K562 (cell line): ENCODE data around the gene PTK6. TPM values are rescaled to one million over a fixed set of nuclear protein-coding genes. Genes with fewer than 3 reads are reported as not detected.

Experiments used
- ATAC-seq: fragments of 200-7000 bp; cut with Tn5 transposase; 3 replicates; pipeline ENCODE4 v1.9.1; 2020; ENCODE audit warnings: moderate library complexity
- BruUV-seq: library from RNA; stranded (reverse); fragments of 400-500 nt; replicated peaks from 2 replicates; lab custom pipeline; 2021; lab: Mats Ljungman, UMichigan
- CTCF ChIA-PET: fragments of 300-600 bp; formaldehyde crosslinking; extraction: SDS; loops from one replicate; lab custom pipeline; 2021; ENCODE audit warnings: low intra/inter-chr PET ratio; lab: Yijun Ruan, JAX
- POLR2A ChIA-PET: fragments of 300-600, 350-650 bp; sonication (Branson Sonifier 250); formaldehyde crosslinking; extraction: SDS; loops from one replicate; lab custom pipeline; 2021; ENCODE audit warnings: antibody characterized with exemption, inconsistent platforms; lab: Yijun Ruan, JAX
- DNase-seq, 4 experiments: peaks; one replicate each; pipeline versions ENCODE4 v3.0.0 to v3.0.0-alpha.2; 2011 to 2018; ENCODE audit warnings: low spot score in 3 of 4, mixed read lengths in 3 of 4; ENCODE audit errors: extremely low read depth in 1 of 4
- FAIRE-seq: peaks from 2 replicates; lab custom pipeline; 2011; peaks lifted over from hg19 to GRCh38; lab: Jason Lieb, UNC
- H2AFZ ChIP-seq: 2 replicates; pipeline ENCODE4 v1.6.0; 2011; ENCODE audit warnings: low read depth, low read length, control low read depth, inconsistent platforms
- H3K27ac ChIP-seq: fragments of 200-600 bp; 3 replicates; pipeline ENCODE4 v1.8.0; 2011; ENCODE audit warnings: low read depth, mild to moderate bottlenecking, control low read depth, inconsistent platforms, low read length, moderate library complexity, mixed read lengths; ENCODE audit errors: extremely low read depth
- H3K27me3 ChIP-seq, 2 experiments: fragments of 300-600 bp in 1 of 2; 2 replicates in 1 of 2; 3 replicates in 1 of 2; pipeline versions ENCODE4 v1.6.0 to v1.8.0; 2011; ENCODE audit warnings: inconsistent platforms in 2 of 2, low read length in 2 of 2, mild to moderate bottlenecking in 1 of 2, mixed read lengths in 1 of 2, moderate library complexity in 1 of 2; ENCODE audit not compliant: control insufficient read depth in 2 of 2, insufficient read depth in 2 of 2
- H3K36me3 ChIP-seq: fragments of 300-600 bp; 3 replicates; pipeline ENCODE4 v1.8.0; 2011; ENCODE audit warnings: mild to moderate bottlenecking, low read length, inconsistent platforms; ENCODE audit not compliant: control insufficient read depth, insufficient read depth
- H3K4me1 ChIP-seq, 2 experiments: fragments of 200-600 bp in 1 of 2; replicated peaks in 1 of 2; 2 replicates in 1 of 2; 3 replicates in 1 of 2; pipeline versions ENCODE4 v1.5.1 to v1.8.0; 2011; ENCODE audit warnings: inconsistent platforms in 2 of 2, low read length in 2 of 2, mild to moderate bottlenecking in 1 of 2, mixed read lengths in 1 of 2, moderate library complexity in 1 of 2; ENCODE audit not compliant: control insufficient read depth in 2 of 2, insufficient read depth in 2 of 2
- H3K4me2 ChIP-seq: 2 replicates; pipeline ENCODE4 v1.6.1; 2011; ENCODE audit warnings: low read length, control low read depth, inconsistent platforms, mixed read lengths; ENCODE audit not compliant: insufficient read depth
- H3K4me3 ChIP-seq: fragments of 200-600 bp; sonication (generic), shearing (Covaris generic); 2 replicates; pipeline ENCODE4 v1.5.1; 2016; ENCODE audit warnings: control low read depth, inconsistent platforms
- H3K79me2 ChIP-seq: fragments of 200-600 bp; 3 replicates; pipeline ENCODE4 v1.8.0; 2011; ENCODE audit warnings: low read length, inconsistent platforms; ENCODE audit not compliant: control insufficient read depth, insufficient read depth
- H3K9ac ChIP-seq, 2 experiments: 2 replicates each; pipeline versions ENCODE4 v1.6.0 to v1.6.1; 2011; ENCODE audit warnings: low read depth in 2 of 2, low read length in 2 of 2, control low read depth in 1 of 2, inconsistent platforms in 1 of 2, mild to moderate bottlenecking in 1 of 2, mixed read lengths in 1 of 2; ENCODE audit not compliant: insufficient read depth in 1 of 2
- H3K9me1 ChIP-seq: one replicate; pipeline ENCODE4 v1.6.0; 2011; ENCODE audit warnings: inconsistent platforms, mild to moderate bottlenecking, low read length, moderate library complexity; ENCODE audit not compliant: control insufficient read depth, insufficient read depth
- H3K9me3 ChIP-seq: replicated peaks from 2 replicates; pipeline ENCODE4 v1.5.1; 2011; ENCODE audit warnings: low read depth, low read length, inconsistent platforms; ENCODE audit not compliant: control insufficient read depth, insufficient read depth
- H4K20me1 ChIP-seq: replicated peaks from 2 replicates; pipeline ENCODE4 v1.6.1; 2011; ENCODE audit warnings: low read length, inconsistent platforms, mixed read lengths; ENCODE audit not compliant: control insufficient read depth, insufficient read depth
- BCOR ChIP-seq: fragments of 450-650 bp; IDR thresholded peaks from 2 replicates; pipeline ENCODE4 v1.6.1; 2016
- CBX1 ChIP-seq: sonication (generic); IDR thresholded peaks from 2 replicates; pipeline ENCODE4 v1.6.1; 2016; ENCODE audit warnings: antibody characterized with exemption, low read depth, mild to moderate bottlenecking
- DACH1 ChIP-seq: fragments of 450-650 bp; IDR thresholded peaks from 2 replicates; pipeline ENCODE4 v1.6.1; 2018; ENCODE audit not compliant: partially characterized antibody
- EHMT2 ChIP-seq: fragments of 450-650 bp; IDR thresholded peaks from 2 replicates; pipeline ENCODE4 v1.6.1; 2018; ENCODE audit warnings: antibody characterized with exemption
- FOXJ3 ChIP-seq: sonication (generic); formaldehyde crosslinking; IDR thresholded peaks from 2 replicates; pipeline ENCODE4 v1.4.0; 2020; ENCODE audit warnings: mild to moderate bottlenecking, missing genetic modification reagents
- HNRNPUL1 ChIP-seq: fragments of 200-400 bp; formaldehyde crosslinking; IDR thresholded peaks from 2 replicates; pipeline ENCODE4 v1.6.1; 2017; ENCODE audit warnings: low read length
- NFRKB ChIP-seq: fragments of 450-650 bp; IDR thresholded peaks from 2 replicates; pipeline ENCODE4 v1.6.1; 2016; ENCODE audit warnings: low read depth
- PATZ1 ChIP-seq: fragments of 250-450 bp; sonication (Bioruptor Pico); IDR thresholded peaks from 2 replicates; pipeline ENCODE4 v1.5.0; 2020; ENCODE audit warnings: mild to moderate bottlenecking, borderline replicate concordance
- PHB2 ChIP-seq: fragments of 450-650 bp; IDR thresholded peaks from 2 replicates; pipeline ENCODE4 v1.6.1; 2017; ENCODE audit warnings: low read depth
- RFX7 ChIP-seq: fragments of 250-450 bp; sonication (Bioruptor Pico); IDR thresholded peaks from 2 replicates; pipeline ENCODE4 v1.5.1; 2021; ENCODE audit warnings: mild to moderate bottlenecking
- RNF219 ChIP-seq: fragments of 250-450 bp; sonication (Bioruptor Pico); IDR thresholded peaks from 2 replicates; pipeline ENCODE4 v1.5.0; 2022; ENCODE audit warnings: mild to moderate bottlenecking
- SNIP1 ChIP-seq: fragments of 450-650 bp; IDR thresholded peaks from 2 replicates; pipeline ENCODE4 v1.7.1; 2017; ENCODE audit warnings: low read depth, mild to moderate bottlenecking
- ZNF24 ChIP-seq: fragments of 450-650 bp; IDR thresholded peaks from 2 replicates; pipeline ENCODE4 v1.6.1; 2016
- ZNF324 ChIP-seq: fragments of 250-450 bp; sonication (Bioruptor Pico); IDR thresholded peaks from 2 replicates; pipeline ENCODE4 v1.4.0; 2020; ENCODE audit warnings: mild to moderate bottlenecking
- ZNF830 ChIP-seq: fragments of 250-450 bp; sonication (Bioruptor Pico); IDR thresholded peaks from 2 replicates; pipeline ENCODE4 v1.5.0; 2021; ENCODE audit warnings: mild to moderate bottlenecking
- WGBS: fragments of 100-300 bp; shearing (Covaris generic); methylation state at CpG from one replicate; pipeline ENCODE4 v1.1.6; 2016; ENCODE audit warnings: low coverage, mixed read lengths; ENCODE audit not compliant: insufficient coverage; ENCODE audit errors: missing lambda C conversion rate; 5-methylcytosine and 5-hydroxymethylcytosine counted together
- in situ Hi-C: fragments of 300-500 bp; cut with MboI; formaldehyde crosslinking; loops from 4 replicates; pipeline ENCODE4 v1.15.0; 2018; ENCODE audit warnings: inconsistent platforms, mixed read lengths
- intact Hi-C: fragments of 100-400 bp; cut with micrococcal nuclease; formaldehyde crosslinking; loops from 2 replicates; pipeline ENCODE4 v1.14.2; 2022
- polyA plus RNA-seq, 8 experiments: library from polyadenylated mRNA; depleted of rRNA in 4 of 8; stranded (reverse) in 5 of 8; unstranded in 3 of 8; fragments of >200 nt; fragmentation: Nextera tagmentation in 2 of 8; fragmentation: Illumina TruSeq in 1 of 8; extraction: Ambion mirVana in 2 of 8; extraction: Trizol in 1 of 8; gene quantifications; 2 replicates each; pipeline versions ENCODE4 v1.2.1 to v1.2.3, GENCODE V29; 2011 to 2014; ENCODE audit warnings: inconsistent platforms in 1 of 8, missing spikeins in 1 of 8
- total RNA-seq, 7 experiments: library from RNA; depleted of rRNA in 6 of 7; stranded (reverse); fragments of >200 nt in 6 of 7; fragmentation: Illumina TruSeq in 2 of 7; extraction: Trizol in 2 of 7; gene quantifications; 2 replicates each; pipeline versions ENCODE4 v1.2.1 to v1.2.3, GENCODE V29; 2011 to 2021; ENCODE audit warnings: low replicate concordance in 1 of 7
- TF ChIP-seq, protein P1 (sequence below): sonication (generic); formaldehyde crosslinking; IDR thresholded peaks from 2 replicates; pipeline ENCODE4 v1.8.0; 2022; ENCODE audit warnings: mild to moderate bottlenecking, missing genetic modification reagents

PTK6 gene
- total and polyA plus RNA-seq, 9 of the 15 experiments (the other 6 are each of a cell fraction or from before 2014, with no cell fraction given), result 0.07 TPM; not detected in 8

- BruUV-seq, result no TSS peak
- H3K9me3 ChIP-seq, result no peaks in the 10 kb centered on the region
- no peaks in the 10 kb centered on the region for H3K79me2 ChIP-seq
- ATAC-seq, result no peak
- intact Hi-C loops, result no loop called here
- no peak overlapping the region for H2AFZ ChIP-seq
- H3K4me1 ChIP-seq, result peaks cover 0 to 92% of the 10 kb centered on the region in 2 experiments; a peak in 3 of 5 replicates
- no peak overlapping the region for H3K27ac ChIP-seq
- ChIA-PET CTCF (interaction anchor here (0.7 kb wide), 1 partner anchor 163 kb away, joined by 9 read pairs; no protein-coding TSS in a partner anchor), POLR2A (interaction anchor here (1.3 kb wide), 1 partner anchor 33 kb away, joined by 3 read pairs; no protein-coding TSS in a partner anchor)
- in situ Hi-C loops, result no loop called here
- no peak overlapping the region for H3K4me2 ChIP-seq
- FAIRE-seq, result peak; percentile 56
- no peak overlapping the region for H3K4me3 ChIP-seq
- no peak overlapping the region for H3K9ac ChIP-seq
- H3K9me1 ChIP-seq, result no peaks in the 10 kb centered on the region
- WGBS, result 23% methylated on average over 5 of the region's 6 CpGs
- H4K20me1 ChIP-seq, result peaks cover 3% of the 10 kb centered on the region
- H3K36me3 ChIP-seq, result no peaks in the 10 kb centered on the region
- peaks cover 0 to 47% of the 10 kb centered on the region in 2 experiments; a peak in 4 of 5 replicates for H3K27me3 ChIP-seq
- DNase-seq, result no peak
- TF ChIP-seq CBX1, result no peak
- TF ChIP-seq HNRNPUL1, result no peak
- TF ChIP-seq ZNF24, result peak; percentile 100
- no peak for TF ChIP-seq ZNF830 (CRISPR knock-in tag)
- no peak for TF ChIP-seq RNF219 (CRISPR knock-in tag)
- no peak for TF ChIP-seq SNIP1
- TF ChIP-seq RFX7 (CRISPR knock-in tag), result no peak
- no peak for TF ChIP-seq DACH1
- no peak for TF ChIP-seq FOXJ3
- peak; percentile 71; the same call in 1 of the 2 replicates for TF ChIP-seq NFRKB
- peak; percentile 54; the same call in 1 of the 2 replicates for TF ChIP-seq BCOR
- no peak for TF ChIP-seq PHB2
- no peak for TF ChIP-seq EHMT2
- no peak for TF ChIP-seq ZNF324 (CRISPR knock-in tag)
- TF ChIP-seq, protein P1, sequence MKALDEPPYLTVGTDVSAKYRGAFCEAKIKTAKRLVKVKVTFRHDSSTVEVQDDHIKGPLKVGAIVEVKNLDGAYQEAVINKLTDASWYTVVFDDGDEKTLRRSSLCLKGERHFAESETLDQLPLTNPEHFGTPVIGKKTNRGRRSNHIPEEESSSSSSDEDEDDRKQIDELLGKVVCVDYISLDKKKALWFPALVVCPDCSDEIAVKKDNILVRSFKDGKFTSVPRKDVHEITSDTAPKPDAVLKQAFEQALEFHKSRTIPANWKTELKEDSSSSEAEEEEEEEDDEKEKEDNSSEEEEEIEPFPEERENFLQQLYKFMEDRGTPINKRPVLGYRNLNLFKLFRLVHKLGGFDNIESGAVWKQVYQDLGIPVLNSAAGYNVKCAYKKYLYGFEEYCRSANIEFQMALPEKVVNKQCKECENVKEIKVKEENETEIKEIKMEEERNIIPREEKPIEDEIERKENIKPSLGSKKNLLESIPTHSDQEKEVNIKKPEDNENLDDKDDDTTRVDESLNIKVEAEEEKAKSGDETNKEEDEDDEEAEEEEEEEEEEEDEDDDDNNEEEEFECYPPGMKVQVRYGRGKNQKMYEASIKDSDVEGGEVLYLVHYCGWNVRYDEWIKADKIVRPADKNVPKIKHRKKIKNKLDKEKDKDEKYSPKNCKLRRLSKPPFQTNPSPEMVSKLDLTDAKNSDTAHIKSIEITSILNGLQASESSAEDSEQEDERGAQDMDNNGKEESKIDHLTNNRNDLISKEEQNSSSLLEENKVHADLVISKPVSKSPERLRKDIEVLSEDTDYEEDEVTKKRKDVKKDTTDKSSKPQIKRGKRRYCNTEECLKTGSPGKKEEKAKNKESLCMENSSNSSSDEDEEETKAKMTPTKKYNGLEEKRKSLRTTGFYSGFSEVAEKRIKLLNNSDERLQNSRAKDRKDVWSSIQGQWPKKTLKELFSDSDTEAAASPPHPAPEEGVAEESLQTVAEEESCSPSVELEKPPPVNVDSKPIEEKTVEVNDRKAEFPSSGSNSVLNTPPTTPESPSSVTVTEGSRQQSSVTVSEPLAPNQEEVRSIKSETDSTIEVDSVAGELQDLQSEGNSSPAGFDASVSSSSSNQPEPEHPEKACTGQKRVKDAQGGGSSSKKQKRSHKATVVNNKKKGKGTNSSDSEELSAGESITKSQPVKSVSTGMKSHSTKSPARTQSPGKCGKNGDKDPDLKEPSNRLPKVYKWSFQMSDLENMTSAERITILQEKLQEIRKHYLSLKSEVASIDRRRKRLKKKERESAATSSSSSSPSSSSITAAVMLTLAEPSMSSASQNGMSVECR, result no peak
- no peak for TF ChIP-seq PATZ1
These were observed 6.6 kb upstream of the PTK6 start for GRCh38 chr20:63543733-63544132.
